Natural killer cell (primary cell): ENCODE data around the gene AGXT. TPM values are rescaled to one million over a fixed set of nuclear protein-coding genes. Genes with fewer than 3 reads are reported as not detected.

ENCODE experiments used
- ATAC-seq, 3 donors: fragments of 150-1000 bp in 2 of 3; fragments of 200-7000 bp in 1 of 3; cut with Tn5 transposase; 1 replicate in 1 of 3; 2 replicates in 2 of 3; pipeline ENCODE4 v1.10.0; 2021; ENCODE audit warnings: mild to moderate bottlenecking in 2 of 3, moderate library complexity in 2 of 3
- DNase-seq, 2 donors: peaks; one replicate each; pipeline versions ENCODE4 v3.0.0 to v3.0.0-alpha.2; 2013 to 2021; ENCODE audit warnings: mixed read lengths in 1 of 2
- H3K27ac ChIP-seq: one replicate; pipeline ENCODE4 v1.5.1; 2013; ENCODE audit warnings: mild to moderate bottlenecking, low read length
- H3K27me3 ChIP-seq: one replicate; pipeline ENCODE4 v1.6.1; 2013; ENCODE audit warnings: low read length; ENCODE audit not compliant: control insufficient read depth, insufficient read depth
- H3K36me3 ChIP-seq: one replicate; pipeline ENCODE4 v1.6.1; 2013; ENCODE audit warnings: low read length; ENCODE audit not compliant: control insufficient read depth, insufficient read depth
- H3K4me1 ChIP-seq: one replicate; pipeline ENCODE4 v1.6.1; 2013; ENCODE audit warnings: low read length; ENCODE audit not compliant: control insufficient read depth, insufficient read depth
- H3K4me3 ChIP-seq: one replicate; pipeline ENCODE4 v1.5.1; 2013; ENCODE audit warnings: low read length
- H3K9me3 ChIP-seq: one replicate; pipeline ENCODE4 v1.6.1; 2013; ENCODE audit warnings: low read length; ENCODE audit not compliant: control insufficient read depth, insufficient read depth
- H3K27ac Mint-ChIP-seq, 2 donors: one replicate each; pipeline ENCODE4 v1.8.0; 2022; ENCODE audit warnings: mild to moderate bottlenecking in 2 of 2, mixed read lengths in 2 of 2, moderate library complexity in 1 of 2
- H3K27me3 Mint-ChIP-seq, 2 donors: one replicate each; pipeline ENCODE4 v1.8.0; 2022; ENCODE audit warnings: low read depth in 2 of 2, mixed read lengths in 2 of 2
- H3K36me3 Mint-ChIP-seq: one replicate; pipeline ENCODE4 v1.8.0; 2022; ENCODE audit warnings: mixed read lengths
- H3K4me1 Mint-ChIP-seq, 2 donors: one replicate each; pipeline ENCODE4 v1.8.0; 2022; ENCODE audit warnings: mixed read lengths in 2 of 2
- H3K4me3 Mint-ChIP-seq: one replicate; pipeline ENCODE4 v1.8.0; 2022; ENCODE audit warnings: mild to moderate bottlenecking, moderate library complexity, mixed read lengths
- H3K9me3 Mint-ChIP-seq, 2 donors: one replicate each; pipeline ENCODE4 v1.8.0; 2022; ENCODE audit warnings: mixed read lengths in 2 of 2
- CTCF ChIP-seq: fragments of 200-600 bp; IDR thresholded peaks from one replicate; pipeline ENCODE4 v1.8.0; 2022; ENCODE audit warnings: antibody characterized with exemption
- WGBS: methylation state at CpG from one replicate; pipeline ENCODE4 v1.1.7; 2013; ENCODE audit warnings: missing lambda C conversion rate; ENCODE audit not compliant: insufficient coverage; 5-methylcytosine and 5-hydroxymethylcytosine counted together
- intact Hi-C: fragments of 100-400 bp; cut with micrococcal nuclease; formaldehyde crosslinking; loops from one replicate; pipeline ENCODE4 v1.14.2; 2022
- total RNA-seq, 4 donors: library from RNA; stranded (reverse); fragments of 120-200 nt in 1 of 4; gene quantifications; one replicate each; pipeline versions ENCODE4 v1.2.3 to v1.2.4, GENCODE V29; 2013 to 2022

AGXT gene
- total RNA-seq, 3 donors from 2014 or later (not counting 1 experiment from before 2014, with no cell fraction given): not detected

- peaks cover 2 to 4% of the 10 kb centered on the region in 2 donors for H3K9me3 Mint-ChIP-seq
- H3K4me1 Mint-ChIP-seq: no peaks in the 10 kb centered on the region
- no peak for DNase-seq
- Histone ChIP-seq H3K4me3 (no peak overlapping the region), H3K4me1 (no peaks in the 10 kb centered on the region), H3K27me3 (no peaks in the 10 kb centered on the region), H3K9me3 (peaks cover 8% of the 10 kb centered on the region), H3K27ac (no peak overlapping the region), H3K36me3 (no peaks in the 10 kb centered on the region)
- WGBS: 78% methylated on average over 15 of the region's 15 CpGs
- H3K27ac Mint-ChIP-seq: no peak overlapping the region
- H3K36me3 Mint-ChIP-seq: peaks cover 7% of the 10 kb centered on the region
- no peak for ATAC-seq
- H3K27me3 Mint-ChIP-seq: peaks cover 0 to 5% of the 10 kb centered on the region in 2 donors
- no peak overlapping the region for H3K4me3 Mint-ChIP-seq
- no peak for TF ChIP-seq CTCF
- intact Hi-C loops: no loop called here
Observed at GRCh38 chr2:240852671-240853314, 15.8 kb upstream of the AGXT start.

GRCh38 chr2:240855670-240856069 is 13.0 kb upstream of the AGXT start:
- no peaks in the 10 kb centered on the region for H3K36me3 ChIP-seq
- peaks cover 0 to 7% of the 10 kb centered on the region in 2 donors for H3K27me3 Mint-ChIP-seq
- H3K9me3 Mint-ChIP-seq: peaks cover 2 to 4% of the 10 kb centered on the region in 2 donors
- ATAC-seq (no peak), DNase-seq (no peak)
- H3K4me1 Mint-ChIP-seq: no peaks in the 10 kb centered on the region
- no peaks in the 10 kb centered on the region for H3K27me3 ChIP-seq
- H3K4me1 ChIP-seq: no peaks in the 10 kb centered on the region
- 93% methylated on average over 8 of the region's 8 CpGs for WGBS
- no peak overlapping the region for H3K4me3 Mint-ChIP-seq
- no peak overlapping the region for H3K4me3 ChIP-seq
- no peak overlapping the region for H3K27ac ChIP-seq
- intact Hi-C loops: no loop called here
- H3K9me3 ChIP-seq: peaks cover 8% of the 10 kb centered on the region
- no peak overlapping the region for H3K27ac Mint-ChIP-seq
- TF ChIP-seq CTCF: no peak
- peaks cover 7% of the 10 kb centered on the region for H3K36me3 Mint-ChIP-seq

- peaks cover 0 to 7% of the 10 kb centered on the region in 2 donors for H3K27me3 Mint-ChIP-seq
- no peak overlapping the region for H3K27ac Mint-ChIP-seq
- peaks cover 2 to 4% of the 10 kb centered on the region in 2 donors for H3K9me3 Mint-ChIP-seq
- TF ChIP-seq CTCF: no peak
- ATAC-seq (no peak), DNase-seq (no peak)
- H3K36me3 ChIP-seq: no peaks in the 10 kb centered on the region
- H3K4me3 Mint-ChIP-seq: no peak overlapping the region
- no peaks in the 10 kb centered on the region for H3K4me1 Mint-ChIP-seq
- intact Hi-C loops: no loop called here
- peaks cover 8% of the 10 kb centered on the region for H3K9me3 ChIP-seq
- H3K4me1 ChIP-seq: no peaks in the 10 kb centered on the region
- H3K27me3 ChIP-seq: no peaks in the 10 kb centered on the region
- H3K36me3 Mint-ChIP-seq: peaks cover 7% of the 10 kb centered on the region
- WGBS: 81% methylated on average over 21 of the region's 21 CpGs
- H3K4me3 ChIP-seq: no peak overlapping the region
- no peak overlapping the region for H3K27ac ChIP-seq
Observed at GRCh38 chr2:240856151-240856980, 12.3 kb upstream of the AGXT start.
